ENCODE results near the gene TRABD.

Gene TRABD

GRCh38 chr22:50217543-50218152 lies 31.9 kb downstream of the TRABD start:
- no peak for TF ChIP-seq CTCF (IDR thresholded peaks at IDR 0.05; ENCODE audit: low read depth, low read length)
- H3K4me3 ChIP-seq (ENCODE audit: low read depth, low read length): no peak overlapping the region
- in situ Hi-C loops (cut with HindIII; ENCODE audit: low sequenced_read_pairs): no loop called here
- no peak for DNase-seq (ENCODE audit: low read depth, low spot score)

- H3K4me3 ChIP-seq (ENCODE audit: low read depth, low read length): no peak overlapping the region
- TF ChIP-seq CTCF (IDR thresholded peaks at IDR 0.05; ENCODE audit: low read depth, low read length): no peak
- in situ Hi-C loops (cut with HindIII; ENCODE audit: low sequenced_read_pairs): no loop called here
- DNase-seq (ENCODE audit: low read depth, low spot score): no peak
Measured at GRCh38 chr22:50218153-50218995, 32.7 kb downstream of the TRABD start.

- peak; percentile 77 for DNase-seq (ENCODE audit: low read depth, low spot score)
Measured at GRCh38 chr22:50218996-50219727, 33.4 kb downstream of the TRABD start.

GRCh38 chr22:50219800-50220602 lies 34.3 kb downstream of the TRABD start:
- DNase-seq (ENCODE audit: low read depth, low spot score): no peak
- in situ Hi-C loops (cut with HindIII; ENCODE audit: low sequenced_read_pairs): no loop called here
- no peak overlapping the region for H3K4me3 ChIP-seq (ENCODE audit: low read depth, low read length)
- TF ChIP-seq CTCF (IDR thresholded peaks at IDR 0.05; ENCODE audit: low read depth, low read length): no peak

More at GRCh38 chr22:50218996-50219727, 33.4 kb downstream of the TRABD start:
- no peak overlapping the region for H3K4me3 ChIP-seq (ENCODE audit: low read depth, low read length)
- TF ChIP-seq CTCF (IDR thresholded peaks at IDR 0.05; ENCODE audit: low read depth, low read length): no peak
- in situ Hi-C loops (cut with HindIII; ENCODE audit: low sequenced_read_pairs): no loop called here

GRCh38 chr22:50220603-50221409 lies 35.1 kb downstream of the TRABD start:
- no peak for DNase-seq (ENCODE audit: low read depth, low spot score)
- TF ChIP-seq CTCF (IDR thresholded peaks at IDR 0.05; ENCODE audit: low read depth, low read length): no peak
- in situ Hi-C loops (cut with HindIII; ENCODE audit: low sequenced_read_pairs): no loop called here
- no peak overlapping the region for H3K4me3 ChIP-seq (ENCODE audit: low read depth, low read length)

All from astrocyte of the spinal cord (primary cell).